NCI-H2227 treated with DMSO at 0.1 percent for 48 hours (cell line): ENCODE results near the gene PIK3R5.
"Not testable (repeated sequence)": the region's sequence is repeated elsewhere in the genome, so short reads cannot be mapped to it uniquely, and the experiment has no call there.

Source experiments
- DNase-seq: peaks from one replicate; lab custom pipeline; 2025; lab: John Stamatoyannopoulos, UW

PIK3R5 gene, protein sequence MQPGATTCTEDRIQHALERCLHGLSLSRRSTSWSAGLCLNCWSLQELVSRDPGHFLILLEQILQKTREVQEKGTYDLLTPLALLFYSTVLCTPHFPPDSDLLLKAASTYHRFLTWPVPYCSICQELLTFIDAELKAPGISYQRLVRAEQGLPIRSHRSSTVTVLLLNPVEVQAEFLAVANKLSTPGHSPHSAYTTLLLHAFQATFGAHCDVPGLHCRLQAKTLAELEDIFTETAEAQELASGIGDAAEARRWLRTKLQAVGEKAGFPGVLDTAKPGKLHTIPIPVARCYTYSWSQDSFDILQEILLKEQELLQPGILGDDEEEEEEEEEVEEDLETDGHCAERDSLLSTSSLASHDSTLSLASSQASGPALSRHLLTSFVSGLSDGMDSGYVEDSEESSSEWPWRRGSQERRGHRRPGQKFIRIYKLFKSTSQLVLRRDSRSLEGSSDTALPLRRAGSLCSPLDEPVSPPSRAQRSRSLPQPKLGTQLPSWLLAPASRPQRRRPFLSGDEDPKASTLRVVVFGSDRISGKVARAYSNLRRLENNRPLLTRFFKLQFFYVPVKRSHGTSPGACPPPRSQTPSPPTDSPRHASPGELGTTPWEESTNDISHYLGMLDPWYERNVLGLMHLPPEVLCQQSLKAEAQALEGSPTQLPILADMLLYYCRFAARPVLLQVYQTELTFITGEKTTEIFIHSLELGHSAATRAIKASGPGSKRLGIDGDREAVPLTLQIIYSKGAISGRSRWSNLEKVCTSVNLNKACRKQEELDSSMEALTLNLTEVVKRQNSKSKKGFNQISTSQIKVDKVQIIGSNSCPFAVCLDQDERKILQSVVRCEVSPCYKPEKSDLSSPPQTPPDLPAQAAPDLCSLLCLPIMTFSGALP

DNA sequence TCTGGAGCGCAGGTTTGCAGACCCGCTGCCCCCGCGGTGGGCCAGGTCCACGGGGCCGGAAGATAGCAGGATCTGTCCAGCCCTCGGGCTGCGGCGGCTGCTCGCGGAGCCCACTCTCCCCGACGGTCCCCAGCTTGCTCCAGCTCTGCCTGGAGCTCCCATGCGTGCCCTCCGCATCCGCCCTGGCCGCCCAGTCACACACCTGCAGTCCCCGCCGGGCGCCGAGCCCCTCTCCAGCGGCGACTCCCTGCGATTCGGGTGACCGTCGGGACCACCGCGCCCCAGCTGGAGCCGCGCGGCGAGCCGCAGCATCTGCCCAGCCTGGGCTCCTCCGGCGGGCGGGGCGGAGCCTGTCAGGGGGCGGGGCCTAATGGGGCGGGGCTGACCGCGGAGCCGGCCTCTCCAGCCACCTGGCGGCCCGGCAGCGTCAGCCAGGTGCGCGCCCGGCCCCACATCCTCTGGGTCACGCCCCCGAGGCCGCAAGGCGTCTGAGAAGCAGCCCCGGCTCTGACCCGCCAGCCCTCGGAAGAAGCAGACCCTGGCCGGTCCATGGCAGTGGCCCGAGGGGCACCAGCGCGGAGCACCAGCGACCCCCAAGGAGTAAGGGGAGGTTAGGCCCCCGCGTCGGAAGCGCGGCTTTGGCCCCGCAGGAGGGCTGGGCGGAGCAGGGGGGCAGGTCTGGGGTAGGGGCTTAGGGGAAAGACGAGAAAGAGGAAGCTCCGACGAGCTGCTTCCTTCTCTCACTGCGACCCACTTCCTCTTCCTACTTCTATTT, at the start of gene PIK3R5:
Gene PIK3R5, minus strand, starts transcription at position 314 of the 775 bp plus-strand sequence. CDS start 54,213 bp downstream, outside the sequence.
- no peak for DNase-seq

DNA sequence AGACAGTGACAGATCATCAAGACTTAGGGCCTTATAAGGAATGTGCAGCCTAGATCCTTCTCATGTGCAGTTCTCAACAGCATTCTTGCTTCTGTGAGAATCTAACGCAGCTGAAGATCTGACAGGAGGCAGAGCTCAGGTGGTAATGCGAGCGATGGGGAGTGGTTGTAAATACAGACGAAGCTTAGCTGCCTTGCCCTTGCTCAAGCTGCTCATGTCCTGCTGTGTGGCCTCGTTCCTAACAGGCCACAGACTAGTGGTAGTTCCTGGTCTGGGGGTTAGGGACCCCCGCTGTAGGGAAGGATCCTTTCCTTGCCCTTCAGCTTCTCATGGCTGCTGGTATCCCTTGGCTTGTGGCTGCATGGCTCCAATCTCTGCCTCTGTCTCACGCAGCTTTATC, 45.5 kb upstream of the PIK3R5 start:
- no peak for DNase-seq

DNA sequence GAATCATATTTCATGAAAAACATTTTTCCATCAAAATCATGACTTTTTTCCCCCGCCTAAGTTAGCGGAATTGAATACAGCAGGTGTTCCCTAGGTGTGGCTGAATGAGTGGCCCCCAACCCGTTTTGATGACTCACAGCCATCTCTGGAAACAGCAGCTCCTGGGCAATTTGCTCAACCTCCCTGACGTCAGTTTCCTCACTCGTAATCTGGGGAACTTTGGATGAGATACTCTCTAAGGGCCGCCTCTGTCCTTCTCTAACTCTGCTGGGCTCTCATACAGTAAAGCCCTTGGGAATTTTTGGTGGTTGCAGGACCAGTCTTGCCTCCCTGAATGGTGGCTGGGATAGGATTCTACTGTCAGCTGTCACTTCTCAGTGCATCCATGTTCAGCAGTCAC, 44.2 kb upstream of the PIK3R5 start:
- no peak for DNase-seq

DNA sequence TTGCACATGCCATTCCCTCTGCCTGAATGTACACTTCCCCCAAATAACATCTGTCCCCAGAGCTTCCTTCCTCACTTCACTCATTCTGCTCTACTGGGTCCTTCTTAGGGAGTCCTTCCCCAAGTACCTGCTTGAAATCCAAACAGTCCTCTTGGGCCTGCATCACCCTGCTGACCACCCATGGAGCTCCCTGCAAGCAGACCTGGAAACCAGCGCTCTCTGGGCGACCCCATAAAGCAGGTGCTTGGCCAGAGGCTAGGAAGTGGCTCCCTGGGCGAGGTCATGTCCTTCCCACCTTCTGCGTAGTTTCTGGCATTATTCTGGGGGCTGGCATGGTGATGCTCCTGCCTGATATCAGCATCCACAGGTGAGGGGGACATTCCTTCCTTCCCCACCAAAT, 43.6 kb upstream of the PIK3R5 start:
- no peak for DNase-seq

DNA sequence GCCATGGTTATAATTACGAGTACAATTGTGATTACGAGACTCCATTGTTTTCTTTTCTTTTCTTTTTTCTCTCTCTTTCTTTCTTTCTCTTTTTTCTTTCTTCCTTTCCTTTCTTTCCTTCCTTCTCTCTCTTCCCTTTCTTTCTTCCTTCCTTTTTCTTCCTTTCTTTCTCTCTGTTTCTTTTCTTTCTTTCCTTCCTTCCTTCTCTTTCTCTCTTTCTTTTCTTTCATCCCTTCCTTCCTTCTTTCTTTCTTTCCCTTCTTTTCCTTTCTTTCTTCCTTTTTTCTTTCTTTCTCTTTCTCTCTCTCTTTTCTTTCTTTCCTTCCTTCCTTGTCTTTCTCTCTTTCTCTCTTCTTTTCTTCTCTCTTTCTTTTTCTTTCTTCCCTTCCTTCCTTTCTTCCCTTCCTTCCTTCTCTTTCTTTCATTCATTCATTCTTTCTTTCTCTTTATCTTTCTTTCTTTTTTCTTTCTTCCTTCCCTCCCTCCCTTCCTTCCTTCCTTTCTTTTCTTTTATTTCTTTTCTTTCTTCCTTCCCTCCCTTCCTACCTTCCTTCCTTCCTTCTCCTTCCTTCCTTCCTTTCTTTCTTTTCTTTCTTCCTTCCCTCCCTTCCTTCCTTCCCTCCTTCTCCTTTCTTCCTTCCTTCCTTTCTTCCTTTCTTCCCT, 41.7 kb upstream of the PIK3R5 start:
- DNase-seq = no peak

DNA sequence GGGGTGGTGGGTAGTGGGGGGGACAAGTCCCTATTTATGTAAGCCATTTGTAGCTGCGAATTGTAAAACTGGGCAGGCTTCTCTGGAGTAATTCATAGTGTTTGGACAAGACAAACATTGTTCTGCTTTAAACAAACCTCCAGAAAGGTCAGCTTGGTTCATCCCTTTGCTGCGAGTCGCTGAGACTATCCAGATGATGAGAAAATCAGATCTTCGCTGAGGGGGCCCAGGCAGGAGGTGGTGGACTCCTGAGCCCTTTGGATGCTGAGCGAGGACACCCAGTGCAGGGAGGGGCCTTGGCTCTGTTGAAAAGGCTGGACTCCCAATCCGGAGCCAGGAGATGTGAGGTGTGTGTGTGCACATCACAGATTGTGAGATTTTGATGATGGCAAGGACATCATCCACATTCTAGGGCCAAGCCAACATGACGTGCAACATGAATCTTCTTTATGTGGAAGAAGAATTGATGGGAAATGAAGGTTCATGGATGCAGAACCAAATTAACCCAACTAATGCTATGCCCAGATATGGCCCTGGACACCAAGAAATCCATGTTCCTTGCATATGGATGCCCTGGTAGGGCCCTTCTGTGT, 40.8 kb upstream of the PIK3R5 start:
- no peak for DNase-seq

DNA sequence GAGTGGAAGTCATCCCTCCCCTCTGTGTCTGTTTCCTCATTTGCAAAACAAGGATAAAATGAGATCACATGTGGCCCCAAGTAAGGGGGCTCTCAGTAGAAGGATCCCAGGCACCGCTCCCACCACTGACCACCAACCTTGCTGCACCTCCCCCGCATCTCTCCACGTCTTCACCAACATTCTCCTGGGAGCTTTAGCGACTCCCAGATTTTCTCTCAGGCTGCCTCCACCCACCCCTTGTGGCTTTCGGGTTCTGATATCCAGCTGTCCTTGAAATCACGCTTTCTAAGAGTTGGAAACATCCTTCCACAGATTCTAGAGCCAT, 39.4 kb upstream of the PIK3R5 start:
- no peak for DNase-seq

DNA sequence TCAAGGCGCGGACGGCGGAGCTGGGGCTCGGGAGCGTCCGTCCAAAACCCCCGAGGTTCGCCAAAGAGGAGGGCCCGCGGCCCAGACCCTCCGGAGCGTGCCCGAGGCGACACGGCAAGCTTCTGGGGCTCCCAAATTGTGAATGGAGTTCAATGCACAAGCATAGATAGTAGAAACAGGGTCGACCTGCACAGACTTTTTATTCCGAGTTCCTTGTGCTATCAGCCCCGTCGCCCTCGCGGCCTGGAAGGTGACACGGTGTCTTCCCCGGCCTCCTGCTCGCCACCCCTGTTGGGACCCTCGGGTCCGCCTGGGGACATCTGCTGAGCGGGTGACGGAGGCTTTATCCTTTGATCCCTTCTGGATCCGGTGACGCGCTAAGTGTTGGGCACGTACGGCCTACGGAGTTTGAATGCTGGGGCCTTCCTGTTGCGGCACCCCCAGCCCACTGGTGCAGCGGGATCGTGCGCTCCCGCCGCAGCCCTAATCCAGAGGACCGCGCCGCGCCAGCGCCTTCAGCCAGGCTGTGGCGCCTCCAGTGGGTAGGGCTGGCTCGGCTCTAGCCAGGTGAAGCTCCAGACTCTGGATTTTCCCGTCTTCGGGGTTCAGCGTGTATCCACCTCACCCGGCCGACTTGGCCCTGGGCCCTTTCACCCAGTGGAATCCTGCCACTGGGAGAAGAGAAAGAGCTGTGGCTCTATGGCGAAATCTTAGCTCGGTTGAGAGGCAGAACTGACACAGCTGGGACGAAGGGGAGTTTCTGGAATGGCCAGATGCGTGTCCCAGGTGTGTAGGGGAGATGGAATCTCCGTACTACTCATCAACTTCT, 38.8 kb upstream of the PIK3R5 start:
- DNase-seq = no peak

DNA sequence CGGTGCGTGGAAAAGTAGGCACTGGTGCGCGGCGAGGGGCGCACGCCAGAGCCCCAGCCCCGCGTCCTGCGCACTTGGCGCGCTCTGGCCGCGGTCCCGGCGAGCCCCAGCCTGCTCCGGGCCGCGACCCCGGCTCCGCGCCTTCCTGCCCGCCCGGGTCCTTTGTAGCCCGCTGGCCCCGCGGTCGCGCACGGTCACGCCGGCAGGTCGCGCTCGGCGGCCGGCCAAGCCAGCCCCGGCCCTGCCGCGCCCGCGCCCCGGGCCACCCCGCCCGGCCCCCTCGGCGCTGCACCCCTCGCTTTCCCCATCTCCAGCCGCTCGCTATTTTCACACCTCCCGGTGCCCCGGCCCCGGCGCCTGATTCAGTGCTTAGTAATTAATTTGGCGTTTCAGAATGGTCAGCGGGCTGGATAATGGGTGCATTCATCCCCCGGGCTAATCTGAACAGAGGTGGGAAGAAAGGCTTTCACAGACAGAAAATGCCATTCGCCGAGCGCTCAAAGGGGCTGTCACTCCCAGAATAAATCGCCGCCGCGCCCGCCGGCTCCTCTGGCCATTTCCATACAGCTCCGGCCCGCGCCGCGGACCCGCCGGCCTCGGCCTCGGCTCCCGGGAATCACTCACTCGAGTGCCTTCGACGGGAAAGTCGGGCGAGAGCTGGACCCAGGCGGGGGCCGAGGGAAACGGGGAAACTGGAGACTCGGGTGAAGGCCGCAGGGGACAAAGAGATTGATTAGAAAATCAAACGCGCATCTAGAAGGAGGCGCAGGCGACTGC, 38.0 kb upstream of the PIK3R5 start:
- DNase-seq = no peak

DNA sequence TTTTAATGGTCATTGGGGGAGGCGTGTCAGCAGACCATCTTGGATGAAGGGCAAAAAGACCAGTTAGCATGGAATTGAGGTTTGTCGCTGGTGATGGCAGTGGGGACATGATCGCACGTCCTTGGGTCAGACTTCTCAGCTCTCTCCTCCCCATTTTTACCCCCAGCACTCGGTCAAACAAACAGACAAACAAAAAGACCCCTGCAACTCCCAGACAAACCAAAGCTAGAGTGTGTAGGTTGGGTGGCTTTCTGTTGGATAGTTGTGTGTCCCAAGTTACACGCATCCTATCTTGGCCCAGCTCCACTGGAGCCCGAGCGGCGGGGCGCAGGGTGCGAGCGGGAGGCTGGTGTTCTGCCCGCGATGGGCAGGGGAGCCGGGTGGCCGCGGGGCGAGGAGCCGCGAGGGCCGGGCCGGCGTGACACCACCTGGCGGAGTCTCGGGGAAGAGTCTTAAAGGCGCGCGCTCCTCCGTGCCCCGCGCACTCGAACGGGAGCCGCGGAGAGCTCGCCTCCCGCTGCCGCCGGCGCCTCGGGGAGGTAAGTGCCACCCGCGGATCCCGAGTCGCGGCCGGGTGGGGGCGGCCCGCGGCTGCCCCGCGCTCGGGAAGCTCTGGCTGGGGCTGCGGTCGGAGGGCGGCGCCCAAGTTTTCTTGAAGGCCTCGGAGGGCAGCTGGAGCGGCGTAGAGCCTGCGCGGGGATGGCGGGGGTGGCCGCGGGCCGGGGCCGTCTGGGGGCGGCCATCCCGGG, 37.3 kb upstream of the PIK3R5 start:
- no peak for DNase-seq

DNA sequence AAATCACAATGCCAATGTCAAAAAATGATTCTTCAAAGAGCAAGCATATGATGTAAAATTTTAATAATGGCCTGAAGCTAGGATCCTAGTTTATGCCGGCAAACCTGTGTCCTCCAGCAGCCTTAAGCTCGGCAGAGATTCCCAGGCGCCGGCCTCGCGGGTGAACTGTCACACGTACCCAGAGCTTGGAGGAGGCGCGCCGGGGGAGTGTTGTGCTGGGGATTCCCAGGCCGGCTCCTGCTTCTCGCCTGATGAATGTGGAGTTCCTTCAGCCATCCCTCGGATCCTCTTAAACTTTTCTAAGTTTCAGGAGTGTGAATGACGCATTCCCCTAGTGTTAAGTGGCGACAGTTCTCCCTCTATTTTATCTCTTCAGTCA, 36.7 kb upstream of the PIK3R5 start:
- DNase-seq = no peak

DNA sequence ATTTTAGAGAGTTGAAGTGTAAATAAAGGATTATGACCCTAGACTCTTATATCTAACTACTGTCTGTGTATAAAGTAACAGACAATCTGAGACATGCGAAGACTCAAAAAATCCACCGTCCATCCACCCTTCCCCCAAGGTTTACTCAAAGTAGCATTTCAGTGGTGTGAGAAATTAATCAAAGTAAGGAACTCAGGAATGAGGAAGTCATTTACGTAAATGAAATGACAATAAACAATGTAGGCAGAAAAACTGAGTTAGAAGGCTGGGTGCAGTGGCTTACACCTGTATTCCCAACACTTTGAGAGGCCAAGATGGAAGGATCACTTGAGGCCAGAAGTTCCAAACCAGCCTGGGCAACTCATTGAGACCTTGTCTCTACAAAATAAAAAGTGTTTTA, 36.1 kb upstream of the PIK3R5 start:
- no peak for DNase-seq

DNA sequence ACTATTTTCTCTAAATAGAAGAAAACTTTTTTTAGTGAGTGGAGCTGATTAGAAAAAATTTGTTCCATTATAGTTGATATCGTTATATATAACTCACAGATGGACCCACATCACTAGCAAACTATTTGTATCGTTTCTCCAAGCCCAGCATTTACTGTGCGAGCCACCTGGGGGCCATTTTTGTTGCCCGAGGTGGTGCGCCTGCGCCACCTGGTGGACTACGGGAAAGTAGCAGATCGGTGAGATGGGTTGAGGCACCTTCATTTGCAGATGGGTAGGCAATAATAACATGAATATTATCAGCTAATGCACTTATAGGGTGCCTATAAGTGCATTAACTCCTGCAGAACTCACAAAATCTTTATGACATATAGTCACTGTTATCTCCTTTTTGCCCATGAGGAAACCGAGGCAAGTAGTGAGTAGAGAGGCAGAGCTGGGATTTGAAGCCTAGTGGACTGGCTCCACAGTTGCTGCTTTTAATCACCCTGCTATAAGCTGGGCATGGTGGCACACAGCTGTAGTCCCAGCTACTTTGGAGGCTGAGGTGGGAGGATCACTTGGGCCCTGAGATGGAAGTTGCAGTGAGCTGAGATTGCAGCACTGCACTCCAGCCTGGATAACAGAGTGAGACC, 32.6 kb upstream of the PIK3R5 start:
- DNase-seq = peak; percentile 16

DNA sequence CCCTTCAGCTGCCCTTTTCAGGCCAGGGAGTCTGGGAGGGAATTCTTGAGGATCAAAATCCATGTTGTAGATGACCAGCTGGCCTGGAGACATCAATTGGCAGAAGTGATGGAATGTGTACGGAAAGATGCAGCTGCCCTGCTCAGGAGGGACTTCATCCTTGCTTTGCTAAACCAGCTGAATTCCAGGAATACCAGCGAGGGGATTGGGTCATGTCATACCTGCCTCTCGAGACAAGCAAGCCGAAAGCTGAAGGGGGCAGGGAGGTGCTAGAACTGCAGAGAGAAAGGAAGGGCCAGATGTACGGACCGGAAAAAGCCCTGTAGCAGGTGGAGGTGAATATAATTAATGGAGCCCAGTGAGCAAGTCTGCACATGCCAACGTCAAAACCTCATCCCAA, 30.2 kb upstream of the PIK3R5 start:
- DNase-seq = no peak

DNA sequence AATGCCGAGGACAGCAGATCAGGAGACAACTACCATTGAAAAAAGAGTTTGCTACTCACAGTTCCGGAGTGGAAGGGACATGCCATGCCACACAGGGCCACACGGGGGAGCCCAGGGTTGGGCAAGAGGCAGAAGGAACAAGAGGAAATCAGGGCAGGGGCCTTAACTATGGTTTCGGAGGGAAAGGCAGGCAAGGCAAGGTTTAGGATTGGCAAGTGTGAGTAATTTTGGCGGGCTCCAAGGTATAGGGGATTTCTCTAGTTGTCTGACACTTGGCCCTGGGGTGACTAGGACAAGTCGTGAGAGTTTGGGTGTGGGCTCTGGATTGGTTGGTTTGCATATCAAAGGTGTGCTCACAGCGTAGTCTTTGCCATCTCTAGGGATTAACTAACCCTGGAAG, 28.8 kb upstream of the PIK3R5 start:
- DNase-seq = no peak

DNA sequence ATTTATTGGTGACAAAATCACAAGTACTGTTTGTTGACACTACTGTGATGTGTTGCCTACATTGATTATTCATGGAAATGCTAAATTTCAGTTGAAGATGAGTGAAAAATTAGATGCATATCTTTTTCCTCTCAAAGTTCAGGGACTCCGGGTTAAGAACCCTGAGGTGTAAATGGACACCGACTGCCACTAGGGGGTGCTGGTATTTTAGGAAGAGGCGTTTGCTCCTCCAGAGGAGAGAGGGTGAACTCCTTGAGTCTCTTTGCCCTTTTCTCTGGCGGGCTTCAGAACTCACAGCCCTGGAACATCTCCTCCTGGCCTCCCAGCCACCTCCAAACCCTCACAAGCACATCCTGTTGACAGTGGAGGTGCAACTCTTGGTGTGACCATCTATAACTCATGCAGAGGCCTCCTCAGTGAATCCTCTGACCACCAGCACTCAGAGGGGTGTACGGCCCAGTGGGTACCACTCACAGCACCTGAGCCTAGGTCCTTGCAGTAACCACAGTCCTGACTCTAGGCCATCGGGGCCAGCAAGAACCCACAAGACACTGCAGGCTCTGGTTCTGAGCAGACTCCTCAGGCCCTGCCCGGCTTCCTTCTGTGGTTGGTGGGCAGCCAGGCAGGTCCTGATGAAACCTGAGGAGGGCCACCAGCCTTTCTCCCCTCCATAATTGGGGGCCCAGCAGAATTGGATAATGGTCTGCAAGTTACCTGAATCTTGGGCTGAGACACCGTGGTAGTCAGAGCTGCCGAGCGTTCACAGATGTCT, 26.2 kb upstream of the PIK3R5 start:
- no peak for DNase-seq

DNA sequence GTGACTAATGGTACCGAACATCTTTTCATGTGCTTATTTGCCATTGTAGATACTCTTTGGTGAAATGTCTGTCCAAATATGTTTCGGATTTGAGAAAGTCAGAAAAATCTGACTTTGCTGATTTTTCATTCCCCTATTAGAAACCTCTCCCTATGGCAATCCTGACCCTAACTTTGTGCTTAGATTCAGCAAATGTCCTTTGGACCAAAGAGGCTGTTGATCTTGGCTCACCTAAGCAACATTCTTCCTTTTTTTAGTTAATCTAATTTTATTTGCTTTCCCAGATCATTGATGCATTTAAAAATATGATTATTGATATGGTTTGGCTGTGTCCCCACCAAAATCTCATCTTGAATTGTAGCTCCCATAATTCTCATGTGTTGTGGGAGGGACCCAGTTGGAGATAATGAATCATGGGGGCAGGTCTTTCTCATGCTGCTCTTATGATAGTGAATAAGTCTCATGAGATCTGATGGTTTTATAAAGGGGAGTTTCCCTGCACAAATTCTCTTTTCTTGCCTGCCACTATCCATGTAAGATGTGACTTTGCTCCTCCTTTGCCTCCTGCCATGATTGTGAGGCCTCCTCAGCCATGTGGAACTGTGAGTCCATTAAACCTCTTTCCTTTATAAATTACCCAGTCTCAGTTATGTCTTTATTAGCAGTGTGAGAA, 22.9 kb upstream of the PIK3R5 start:
- not testable (repeated sequence) for DNase-seq
